Gastrocnemius medialis (tissue), 4 donors: ENCODE measurements around the gene PRDM2.

Experiments
- CTCF ChIP-seq, 5 experiments: fragments of 450-650 bp in 3 of 5; fragments of 200-600 bp in 2 of 5; sonication (generic) in 2 of 5; IDR thresholded peaks in 4 of 5; conservative IDR thresholded peaks in 1 of 5; 1 replicate in 4 of 5; 2 replicates in 1 of 5; pipeline ENCODE4 v1.5.1; 2016 to 2019; ENCODE audit warnings: antibody characterized with exemption in 5 of 5, mild to moderate bottlenecking in 3 of 5, moderate library complexity in 3 of 5
- POLR2A ChIP-seq, 2 donors: fragments of 450-650 bp; IDR thresholded peaks; one replicate each; pipeline ENCODE4 v1.6.1; 2017; ENCODE audit warnings: antibody characterized with exemption in 2 of 2, mild to moderate bottlenecking in 2 of 2, moderate library complexity in 2 of 2

- TF ChIP-seq POLR2A (IDR thresholded peaks at IDR 0.05) = peak; percentile 24 to 44
- TF ChIP-seq CTCF (IDR thresholded peaks at IDR 0.05 in 4 of 5, conservative IDR thresholded peaks at IDR 0.05 in 1 of 5) = no peak
These were observed at the start of gene PRDM2 for GRCh38 chr1:13699936-13700520.
